Adipocyte (in vitro differentiated cells): ENCODE data around the gene C11orf97.

ENCODE experiments used
- DNase-seq: peaks from one replicate; pipeline ENCODE4 v3.0.0-alpha.2; 2015; ENCODE audit warnings: low read depth
- H3K27me3 ChIP-seq: replicated peaks from 2 replicates; pipeline ENCODE4 v1.7.0; 2013; ENCODE audit warnings: mild to moderate bottlenecking, low read length, moderate library complexity; ENCODE audit not compliant: control insufficient read depth, insufficient read depth
- H3K36me3 ChIP-seq: 2 replicates; pipeline ENCODE4 v1.7.0; 2013; ENCODE audit warnings: low read length, mild to moderate bottlenecking, moderate library complexity; ENCODE audit not compliant: control insufficient read depth, insufficient read depth, severe bottlenecking
- H3K4me1 ChIP-seq: 2 replicates; pipeline ENCODE4 v1.7.0; 2013; ENCODE audit warnings: mild to moderate bottlenecking, low read length, moderate library complexity; ENCODE audit not compliant: control insufficient read depth, insufficient read depth
- H3K4me3 ChIP-seq: 2 replicates; pipeline ENCODE4 v1.7.0; 2013; ENCODE audit warnings: mild to moderate bottlenecking, low read length, moderate library complexity
- H3K9ac ChIP-seq: 2 replicates; pipeline ENCODE4 v1.7.0; 2013; ENCODE audit warnings: mild to moderate bottlenecking, low read length, moderate library complexity
- H3K9me3 ChIP-seq: 2 replicates; pipeline ENCODE4 v1.7.0; 2013; ENCODE audit warnings: mild to moderate bottlenecking, low read length, moderate library complexity; ENCODE audit not compliant: control insufficient read depth

Gene C11orf97, protein sequence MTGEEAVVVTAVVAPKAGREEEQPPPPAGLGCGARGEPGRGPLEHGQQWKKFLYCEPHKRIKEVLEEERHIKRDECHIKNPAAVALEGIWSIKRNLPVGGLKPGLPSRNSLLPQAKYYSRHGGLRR

DNA sequence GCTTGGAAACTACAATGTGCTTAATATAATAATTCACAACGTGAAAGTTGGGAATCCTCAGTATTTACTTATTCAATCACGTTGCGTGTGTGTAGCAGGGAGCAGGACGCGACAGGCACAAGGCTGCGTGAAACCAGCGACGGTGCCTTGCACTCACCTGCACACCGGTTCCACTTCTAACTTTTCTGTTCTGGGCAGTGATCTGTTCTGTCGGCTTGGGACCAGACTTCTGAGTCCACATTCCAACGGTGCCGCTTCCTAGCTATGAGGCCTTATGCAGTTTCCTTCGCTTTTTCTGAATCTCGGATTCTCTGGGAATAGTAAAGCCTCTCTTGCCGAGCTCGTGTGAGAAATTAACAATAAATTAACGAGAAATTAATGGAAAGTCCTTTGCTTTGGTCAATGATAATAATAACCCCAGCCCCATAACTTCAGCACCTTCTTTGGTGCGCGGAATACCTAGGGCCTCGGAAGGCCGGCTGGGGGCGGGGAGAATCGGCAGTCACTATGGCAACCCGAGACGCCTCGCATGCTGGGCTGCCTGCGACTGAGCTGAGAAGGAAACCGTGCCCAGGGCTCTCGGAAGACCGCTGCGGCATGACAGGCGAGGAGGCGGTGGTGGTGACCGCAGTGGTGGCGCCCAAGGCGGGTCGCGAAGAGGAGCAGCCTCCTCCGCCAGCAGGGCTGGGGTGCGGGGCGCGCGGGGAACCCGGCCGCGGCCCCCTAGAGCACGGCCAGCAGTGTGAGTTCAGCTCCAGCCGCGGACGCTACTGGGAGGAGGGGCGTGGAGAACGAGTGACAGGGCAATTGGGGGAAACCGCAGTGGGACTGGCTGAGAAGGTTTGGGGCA, at the start of gene C11orf97:
Gene C11orf97 (plus strand): TSS at position 530 of the 850 bp plus-strand sequence. CDS start 68 bp downstream, at position 598.
- peaks cover 7% of the 10 kb centered on the region for H3K4me1 ChIP-seq
- H3K9ac ChIP-seq = peak within 1 kb of the TSS; percentile 30
- H3K36me3 ChIP-seq = no peaks in the 10 kb centered on the region
- H3K9me3 ChIP-seq = no peaks in the 10 kb centered on the region
- peak within 1 kb of the TSS; percentile 84 for H3K4me3 ChIP-seq
- DNase-seq = peak; percentile 68
- H3K27me3 ChIP-seq = no peaks in the 10 kb centered on the region

DNA sequence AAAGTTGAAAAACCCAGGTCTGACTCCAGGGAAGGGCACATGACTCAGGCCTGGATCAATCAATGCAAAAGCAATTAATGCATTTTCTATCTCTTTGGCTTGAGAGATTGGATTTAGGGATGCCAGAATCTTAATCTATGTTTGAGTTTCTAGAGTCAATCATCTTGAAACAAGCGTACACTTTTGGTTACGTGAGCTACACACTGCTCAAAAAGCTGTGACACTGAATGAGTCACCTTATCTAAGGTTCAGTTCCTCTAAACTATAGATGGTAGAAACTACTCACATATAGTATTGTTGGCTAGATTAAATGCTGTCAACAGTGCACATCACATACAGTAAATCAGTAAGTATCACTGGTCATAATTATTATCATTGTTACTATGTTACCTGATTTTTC, 42.8 kb upstream of the C11orf97 start:
- no peak for DNase-seq
- no peaks in the 10 kb centered on the region for H3K27me3 ChIP-seq
- no peaks in the 10 kb centered on the region for H3K9me3 ChIP-seq
- no peaks in the 10 kb centered on the region for H3K4me1 ChIP-seq
- H3K4me3 ChIP-seq = no peak overlapping the region
- no peak overlapping the region for H3K9ac ChIP-seq
- H3K36me3 ChIP-seq = peaks cover 19% of the 10 kb centered on the region

DNA sequence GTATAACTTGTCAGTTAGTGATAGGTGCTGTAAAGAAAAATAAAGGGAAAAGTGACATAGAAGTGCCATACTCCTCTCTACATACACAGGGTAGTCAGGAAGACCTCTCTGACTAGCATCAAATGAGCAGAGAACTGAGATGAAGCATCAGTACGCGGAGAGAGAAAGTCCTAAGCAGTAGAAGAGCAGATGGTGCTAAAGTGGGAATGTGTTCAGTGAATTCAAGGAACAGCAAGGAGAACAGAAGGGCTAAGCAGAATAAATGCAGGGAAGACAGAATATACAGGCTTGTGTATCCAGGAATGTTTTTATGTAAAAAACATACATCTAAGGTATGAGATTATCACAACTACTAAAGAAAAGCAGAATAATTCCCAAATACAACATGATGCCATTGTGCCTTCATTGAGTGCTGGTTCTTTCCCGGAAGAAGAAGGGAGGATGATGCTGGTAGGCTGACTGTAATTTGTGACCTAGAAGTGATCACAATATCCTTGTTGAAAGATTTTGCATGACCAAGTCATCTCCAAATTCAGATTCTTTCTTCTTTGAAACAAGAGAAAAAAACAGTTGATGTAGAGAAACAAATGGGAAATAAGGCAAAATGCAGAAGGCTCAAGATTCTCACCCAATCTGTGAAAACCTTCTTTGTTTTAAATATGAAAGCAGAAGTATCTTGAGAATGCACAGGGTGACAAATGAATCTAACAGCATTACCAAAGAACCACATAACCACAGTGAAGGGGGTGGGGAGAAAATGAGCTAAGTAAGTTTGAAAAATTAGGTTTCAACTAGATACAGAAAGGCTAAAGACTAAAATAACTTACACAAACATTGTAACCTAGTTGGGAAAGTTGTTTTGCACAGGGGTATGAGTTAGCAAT, 39.1 kb upstream of the C11orf97 start:
- H3K4me3 ChIP-seq = no peak overlapping the region
- no peaks in the 10 kb centered on the region for H3K9me3 ChIP-seq
- H3K9ac ChIP-seq = no peak overlapping the region
- no peak for DNase-seq
- no peaks in the 10 kb centered on the region for H3K4me1 ChIP-seq
- peaks cover 35% of the 10 kb centered on the region for H3K36me3 ChIP-seq
- no peaks in the 10 kb centered on the region for H3K27me3 ChIP-seq

DNA sequence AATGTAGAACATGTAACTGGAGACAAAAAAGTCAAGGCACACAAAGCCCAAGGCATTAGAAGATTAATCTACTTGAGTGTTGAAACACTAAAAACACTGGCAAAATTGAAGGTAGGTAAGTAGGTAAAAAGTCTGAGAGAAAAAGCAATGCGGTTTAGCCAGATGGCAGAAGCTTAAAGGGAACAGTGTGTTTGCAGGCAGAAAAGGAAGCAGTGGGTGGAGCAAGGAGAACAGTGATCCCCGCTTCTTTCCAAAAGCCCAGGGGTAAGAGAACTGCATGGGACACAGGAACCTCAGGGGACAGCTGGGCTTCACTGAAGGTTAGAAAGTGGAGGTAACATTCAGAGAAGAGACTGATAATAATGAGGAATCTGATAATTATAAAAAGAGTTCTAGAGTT, 34.6 kb upstream of the C11orf97 start:
- H3K4me3 ChIP-seq = no peak overlapping the region
- peaks cover 40% of the 10 kb centered on the region for H3K36me3 ChIP-seq
- no peaks in the 10 kb centered on the region for H3K4me1 ChIP-seq
- no peaks in the 10 kb centered on the region for H3K27me3 ChIP-seq
- no peak overlapping the region for H3K9ac ChIP-seq
- no peak for DNase-seq
- no peaks in the 10 kb centered on the region for H3K9me3 ChIP-seq

DNA sequence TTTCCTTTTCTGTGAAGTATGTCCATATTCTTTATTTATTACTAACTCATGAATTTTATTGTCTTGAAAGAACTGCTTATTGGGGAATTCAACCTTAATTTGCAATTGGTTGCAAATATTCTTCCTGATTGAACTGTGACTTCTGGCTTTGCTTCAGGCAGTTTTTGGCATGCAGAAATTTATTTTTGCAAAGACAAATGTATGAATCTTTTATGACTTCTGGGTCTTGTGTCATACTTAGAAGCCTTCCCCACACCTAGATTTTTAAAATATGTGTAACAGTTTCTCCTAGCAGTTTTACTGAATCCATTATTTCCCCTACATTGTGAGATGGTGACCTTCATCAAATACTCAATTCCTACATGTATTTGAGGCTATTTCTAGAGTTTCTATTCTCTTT, 30.9 kb upstream of the C11orf97 start:
- Histone ChIP-seq H3K9ac (no peak overlapping the region), H3K27me3 (no peaks in the 10 kb centered on the region), H3K9me3 (no peaks in the 10 kb centered on the region), H3K4me3 (no peak overlapping the region), H3K36me3 (peaks cover 28% of the 10 kb centered on the region), H3K4me1 (no peaks in the 10 kb centered on the region)
- no peak for DNase-seq

DNA sequence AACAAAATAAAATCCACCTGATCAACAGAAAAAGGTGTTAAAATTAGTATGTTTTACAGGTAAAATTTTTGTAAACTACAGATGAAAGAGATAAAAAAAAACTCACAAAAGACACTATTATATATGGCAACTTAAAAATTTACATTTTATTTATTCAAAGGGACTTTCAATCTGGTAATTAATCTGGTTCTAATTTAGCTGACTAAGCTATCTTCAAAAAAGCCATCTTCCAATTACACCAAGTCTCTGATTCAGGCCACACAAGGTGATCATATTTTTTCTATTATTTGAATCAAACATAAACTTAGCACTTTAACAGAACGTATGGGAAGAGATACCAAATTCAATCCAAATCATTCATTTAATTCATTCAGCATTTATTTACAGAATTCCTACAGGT, 26.2 kb upstream of the C11orf97 start:
- H3K36me3 ChIP-seq = peaks cover 29% of the 10 kb centered on the region
- H3K9ac ChIP-seq = no peak overlapping the region
- no peak overlapping the region for H3K4me3 ChIP-seq
- peaks cover 4% of the 10 kb centered on the region for H3K4me1 ChIP-seq
- H3K27me3 ChIP-seq = no peaks in the 10 kb centered on the region
- no peak for DNase-seq
- no peaks in the 10 kb centered on the region for H3K9me3 ChIP-seq

DNA sequence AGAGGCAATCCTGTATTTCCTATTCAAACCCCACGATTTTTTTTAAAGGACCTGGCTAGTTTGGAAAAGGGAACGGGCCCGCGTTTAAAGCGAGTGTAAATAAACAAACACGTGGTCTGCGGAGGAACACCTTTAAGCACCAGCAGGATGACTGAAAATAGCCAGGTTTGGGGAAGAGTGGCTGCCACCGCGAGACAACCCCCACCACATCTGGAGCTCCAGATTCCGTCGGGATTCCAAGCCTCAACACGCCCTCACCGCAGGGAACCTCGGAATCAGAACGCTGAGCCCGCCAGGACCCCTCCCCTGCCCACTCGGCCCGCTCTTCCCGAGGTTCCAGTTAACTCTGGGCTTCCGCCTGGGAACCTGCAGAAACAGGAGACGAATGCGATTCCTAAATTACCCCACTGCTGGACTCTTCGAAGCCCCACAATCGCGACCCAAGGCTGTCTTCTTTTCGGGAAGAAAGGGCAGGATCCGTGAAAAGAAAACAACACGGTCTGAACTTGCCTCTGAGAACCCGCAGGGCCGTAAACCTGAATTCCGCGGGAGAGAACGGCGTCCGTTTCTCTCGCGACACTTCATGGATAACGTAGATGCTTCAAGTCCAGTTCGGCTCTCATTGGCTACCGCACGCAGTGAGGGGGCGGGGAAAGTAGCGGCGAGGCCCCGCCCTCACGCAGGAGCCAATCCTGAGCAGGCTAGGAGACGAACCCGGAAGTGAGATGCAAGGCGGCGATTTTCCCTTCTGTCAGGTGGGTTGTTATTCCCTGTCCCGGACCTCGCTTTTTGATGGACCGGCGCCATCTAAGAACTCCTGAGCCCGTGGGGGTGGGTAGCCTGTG, 18.8 kb upstream of the C11orf97 start, which contains the start of the genes ANKRD49 and MRE11:
Gene ANKRD49 (plus strand): TSS at position 704 of the 845 bp plus-strand sequence. CDS start 2,710 bp downstream, outside the sequence.
Gene MRE11 (minus strand): TSS at position 564 of the 845 bp plus-strand sequence. CDS start 1,043 bp downstream, outside the sequence.
- peaks cover 37% of the 10 kb centered on the region for H3K36me3 ChIP-seq
- H3K9me3 ChIP-seq = no peaks in the 10 kb centered on the region
- H3K27me3 ChIP-seq = no peaks in the 10 kb centered on the region
- peak within 1 kb of the TSS; percentile 86 for H3K9ac ChIP-seq
- H3K4me3 ChIP-seq = peak within 1 kb of the TSS; percentile 95
- H3K4me1 ChIP-seq = peaks cover 19% of the 10 kb centered on the region
- DNase-seq = peak; percentile 100

DNA sequence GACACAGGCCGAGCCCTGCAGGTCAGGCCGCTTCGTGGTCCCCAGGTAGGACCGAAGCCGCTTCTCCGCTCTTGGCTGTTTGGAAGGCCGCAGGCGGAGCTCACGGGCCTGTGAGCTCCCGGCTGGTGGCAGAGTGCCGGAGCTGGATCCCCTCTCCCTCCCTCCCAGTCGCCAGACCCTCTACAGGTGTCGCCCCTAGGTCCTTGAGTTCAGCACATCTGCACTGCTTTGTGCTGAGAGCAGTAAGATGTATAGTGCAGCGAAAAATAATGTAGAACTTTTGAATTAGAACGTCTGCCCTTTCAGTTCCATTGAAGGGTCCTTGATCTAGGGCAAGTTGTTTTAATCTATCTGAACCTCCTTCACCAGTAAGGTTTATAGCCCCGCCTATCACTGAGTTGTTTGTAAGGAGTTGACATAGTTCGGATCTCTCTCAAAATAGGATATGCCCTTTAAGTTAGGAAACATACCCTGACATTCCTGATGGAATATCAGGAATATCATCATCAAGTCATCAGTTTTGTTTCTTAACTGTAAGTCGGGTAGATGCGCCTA, 18.1 kb upstream of the C11orf97 start:
- no peaks in the 10 kb centered on the region for H3K9me3 ChIP-seq

DNA sequence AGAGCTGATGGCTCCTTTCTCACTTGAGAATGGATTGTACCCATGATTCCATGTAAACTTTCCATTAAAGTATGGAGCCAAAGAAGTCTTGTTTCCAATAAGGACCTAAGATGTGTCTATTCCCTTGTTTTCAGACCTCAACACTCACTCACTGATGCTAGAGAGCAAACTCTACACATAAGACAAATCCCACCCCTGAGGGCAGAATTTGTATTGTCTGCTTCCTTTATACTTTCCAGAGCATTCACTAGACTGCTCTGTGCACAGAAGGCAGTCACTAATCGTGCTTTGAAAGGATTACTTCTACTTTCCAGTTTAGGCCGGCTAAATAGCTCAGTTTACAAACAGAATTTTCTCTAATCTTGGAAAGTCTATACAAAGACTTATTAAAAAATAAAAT, 12.1 kb upstream of the C11orf97 start:
- peaks cover 36% of the 10 kb centered on the region for H3K36me3 ChIP-seq
- peaks cover 4% of the 10 kb centered on the region for H3K4me1 ChIP-seq
- no peak for DNase-seq
- no peaks in the 10 kb centered on the region for H3K27me3 ChIP-seq
- H3K4me3 ChIP-seq = no peak overlapping the region
- H3K9me3 ChIP-seq = no peaks in the 10 kb centered on the region
- no peak overlapping the region for H3K9ac ChIP-seq

More for the DNA sequence above, 18.1 kb upstream of the C11orf97 start:
- Histone ChIP-seq H3K4me1 (peaks cover 19% of the 10 kb centered on the region), H3K4me3 (peak overlapping the region; percentile 95), H3K36me3 (peaks cover 37% of the 10 kb centered on the region), H3K9ac (peak overlapping the region; percentile 86), H3K27me3 (no peaks in the 10 kb centered on the region)
- peak; percentile 30 for DNase-seq

DNA sequence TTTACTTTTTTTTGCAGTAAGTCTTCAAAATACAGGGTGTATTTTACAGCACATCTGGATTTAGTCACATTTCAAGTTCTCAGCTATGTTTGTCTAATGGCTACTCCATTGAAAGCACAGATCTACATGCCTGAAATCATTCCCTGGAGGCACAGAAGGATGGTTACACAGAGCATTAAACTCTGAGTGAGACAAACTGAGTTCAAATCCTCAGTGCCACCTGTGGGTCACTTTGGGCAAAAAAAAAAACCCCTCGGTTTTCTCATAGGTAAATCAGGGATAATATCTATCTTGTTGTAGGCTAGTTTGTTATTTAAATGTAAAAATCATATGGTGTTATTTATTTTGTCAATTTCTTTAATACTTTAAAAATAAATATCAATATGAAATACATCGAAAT, 10.7 kb upstream of the C11orf97 start:
- peaks cover 36% of the 10 kb centered on the region for H3K36me3 ChIP-seq
- no peaks in the 10 kb centered on the region for H3K27me3 ChIP-seq
- no peaks in the 10 kb centered on the region for H3K9me3 ChIP-seq
- H3K4me3 ChIP-seq = no peak overlapping the region
- no peak overlapping the region for H3K9ac ChIP-seq
- DNase-seq = no peak
- H3K4me1 ChIP-seq = no peaks in the 10 kb centered on the region
